Measurements from ENCODE around the gene SLC25A29. TPM values are rescaled to one million over a fixed set of nuclear protein-coding genes. Genes with fewer than 3 reads are reported as not detected.

SLC25A29 gene
- total and polyA plus RNA-seq, 4 donors: 3.9 to 56.6 (median 42.0) TPM

- H3K4me3 ChIP-seq (ENCODE audit: low read length in 2 of 2): no peak overlapping the region
- no peak overlapping the region for H3K27ac ChIP-seq (ENCODE audit: low read depth in 1 of 2, low read length in 2 of 2)
- H3K36me3 ChIP-seq (ENCODE audit: control insufficient read depth in 1 of 2, insufficient read depth in 2 of 2, low read length in 1 of 2): no peaks in the 10 kb centered on the region
- WGBS, 2 donors: 88 to 89% methylated on average over 9 of the region's 9 CpGs
- ATAC-seq (ENCODE audit: low FRiP score) (no peak), DNase-seq (peak in 1 of 2 donors; percentile 47)
- H3K4me1 ChIP-seq (ENCODE audit: control insufficient read depth in 1 of 2, insufficient read depth in 2 of 2, low read length in 2 of 2): no peaks in the 10 kb centered on the region
- H3K9me3 ChIP-seq (ENCODE audit: control insufficient read depth, low read length): no peaks in the 10 kb centered on the region
- intact Hi-C loops (cut with DNase I): no loop called here
- H3K27me3 ChIP-seq (ENCODE audit: control insufficient read depth in 1 of 2, insufficient read depth in 2 of 2, low read length in 1 of 2): no peaks in the 10 kb centered on the region
Observed at GRCh38 chr14:100282766-100283419, 23.4 kb downstream of the SLC25A29 start.

GRCh38 chr14:100282083-100282350, 24.2 kb downstream of the SLC25A29 start:
- Histone ChIP-seq H3K4me1 (ENCODE audit: control insufficient read depth in 1 of 2, insufficient read depth in 2 of 2, low read length in 2 of 2) (no peaks in the 10 kb centered on the region), H3K36me3 (ENCODE audit: control insufficient read depth in 1 of 2, insufficient read depth in 2 of 2, low read length in 1 of 2) (peaks cover 0 to 2% of the 10 kb centered on the region in 2 donors), H3K9me3 (ENCODE audit: control insufficient read depth, low read length) (no peaks in the 10 kb centered on the region), H3K4me3 (ENCODE audit: low read length in 2 of 2) (no peak overlapping the region), H3K27me3 (ENCODE audit: control insufficient read depth in 1 of 2, insufficient read depth in 2 of 2, low read length in 1 of 2) (no peaks in the 10 kb centered on the region), H3K27ac (ENCODE audit: low read depth in 1 of 2, low read length in 2 of 2) (no peak overlapping the region)
- WGBS, 2 donors: 93 to 94% methylated on average over 7 of the region's 7 CpGs
- DNase-seq (peak in 1 of 2 donors; percentile 46), ATAC-seq (ENCODE audit: low FRiP score) (no peak)
- intact Hi-C loops (cut with DNase I): no loop called here

- intact Hi-C loops (cut with DNase I): no loop called here
- WGBS, 2 donors: 66 to 68% methylated on average over 11 of the region's 11 CpGs
- peak in 1 of 2 donors; percentile 39 for DNase-seq
Observed at GRCh38 chr14:100281286-100282082, 24.8 kb downstream of the SLC25A29 start.

GRCh38 chr14:100279563-100279962, 26.7 kb downstream of the SLC25A29 start:
- no peak for ATAC-seq (ENCODE audit: low FRiP score)
- 85 to 86% methylated on average over 8 of the region's 8 CpGs for WGBS, 2 donors
- peaks cover 0 to 2% of the 10 kb centered on the region in 2 donors for H3K36me3 ChIP-seq (ENCODE audit: control insufficient read depth in 1 of 2, insufficient read depth in 2 of 2, low read length in 1 of 2)
- no peak overlapping the region for H3K4me3 ChIP-seq (ENCODE audit: low read length in 2 of 2)
- no peaks in the 10 kb centered on the region for H3K27me3 ChIP-seq (ENCODE audit: control insufficient read depth in 1 of 2, insufficient read depth in 2 of 2, low read length in 1 of 2)
- intact Hi-C loops (cut with DNase I): loop anchor here in 1 of 2 donors (5.0 kb wide), 1 partner anchor 37 kb away; no protein-coding TSS in a partner anchor
- no peaks in the 10 kb centered on the region for H3K9me3 ChIP-seq (ENCODE audit: control insufficient read depth, low read length)
- H3K4me1 ChIP-seq (ENCODE audit: control insufficient read depth in 1 of 2, insufficient read depth in 2 of 2, low read length in 2 of 2): no peaks in the 10 kb centered on the region
- H3K27ac ChIP-seq (ENCODE audit: low read depth in 1 of 2, low read length in 2 of 2): no peak overlapping the region
- peak in 1 of 2 donors; percentile 55 for DNase-seq

More at GRCh38 chr14:100281286-100282082, 24.8 kb downstream of the SLC25A29 start:
- ATAC-seq (ENCODE audit: low FRiP score): no peak
- peaks cover 0 to 2% of the 10 kb centered on the region in 2 donors for H3K36me3 ChIP-seq (ENCODE audit: control insufficient read depth in 1 of 2, insufficient read depth in 2 of 2, low read length in 1 of 2)
- no peaks in the 10 kb centered on the region for H3K27me3 ChIP-seq (ENCODE audit: control insufficient read depth in 1 of 2, insufficient read depth in 2 of 2, low read length in 1 of 2)
- no peaks in the 10 kb centered on the region for H3K9me3 ChIP-seq (ENCODE audit: control insufficient read depth, low read length)
- H3K4me3 ChIP-seq (ENCODE audit: low read length in 2 of 2): no peak overlapping the region
- H3K4me1 ChIP-seq (ENCODE audit: control insufficient read depth in 1 of 2, insufficient read depth in 2 of 2, low read length in 2 of 2): no peaks in the 10 kb centered on the region
- H3K27ac ChIP-seq (ENCODE audit: low read depth in 1 of 2, low read length in 2 of 2): no peak overlapping the region

- ATAC-seq (ENCODE audit: low FRiP score) (no peak), DNase-seq (no peak)
- Histone ChIP-seq H3K4me1 (ENCODE audit: control insufficient read depth in 1 of 2, insufficient read depth in 2 of 2, low read length in 2 of 2) (no peaks in the 10 kb centered on the region), H3K27me3 (ENCODE audit: control insufficient read depth in 1 of 2, insufficient read depth in 2 of 2, low read length in 1 of 2) (no peaks in the 10 kb centered on the region), H3K4me3 (ENCODE audit: low read length in 2 of 2) (no peak overlapping the region), H3K9me3 (ENCODE audit: control insufficient read depth, low read length) (no peaks in the 10 kb centered on the region), H3K36me3 (ENCODE audit: control insufficient read depth in 1 of 2, insufficient read depth in 2 of 2, low read length in 1 of 2) (peaks cover 0 to 2% of the 10 kb centered on the region in 2 donors), H3K27ac (ENCODE audit: low read depth in 1 of 2, low read length in 2 of 2) (no peak overlapping the region)
- intact Hi-C loops (cut with DNase I): loop anchor here in 1 of 2 donors (5.0 kb wide), 1 partner anchor 37 kb away; no protein-coding TSS in a partner anchor
- WGBS, 2 donors: 74 to 80% methylated on average over 2 of the region's 2 CpGs
Observed at GRCh38 chr14:100279133-100279532, 27.1 kb downstream of the SLC25A29 start.

- H3K36me3 ChIP-seq (ENCODE audit: control insufficient read depth in 1 of 2, insufficient read depth in 2 of 2, low read length in 1 of 2): peaks cover 0 to 2% of the 10 kb centered on the region in 2 donors
- intact Hi-C loops (cut with DNase I): loop anchor here in 1 of 2 donors (5.0 kb wide), 1 partner anchor 36 kb away; no protein-coding TSS in a partner anchor
- no peak overlapping the region for H3K4me3 ChIP-seq (ENCODE audit: low read length in 2 of 2)
- no peak for ATAC-seq (ENCODE audit: low FRiP score)
- H3K27ac ChIP-seq (ENCODE audit: low read depth in 1 of 2, low read length in 2 of 2): no peak overlapping the region
- no peaks in the 10 kb centered on the region for H3K4me1 ChIP-seq (ENCODE audit: control insufficient read depth in 1 of 2, insufficient read depth in 2 of 2, low read length in 2 of 2)
- H3K27me3 ChIP-seq (ENCODE audit: control insufficient read depth in 1 of 2, insufficient read depth in 2 of 2, low read length in 1 of 2): no peaks in the 10 kb centered on the region
- WGBS, 2 donors: 44 to 54% methylated on average over 8 of the region's 8 CpGs
- no peaks in the 10 kb centered on the region for H3K9me3 ChIP-seq (ENCODE audit: control insufficient read depth, low read length)
- DNase-seq: peak in 1 of 2 donors; percentile 32
Observed at GRCh38 chr14:100278702-100279101, 27.5 kb downstream of the SLC25A29 start.

- WGBS, 2 donors: 72 to 76% methylated on average over 7 of the region's 7 CpGs
- no peak overlapping the region for H3K27ac ChIP-seq (ENCODE audit: low read depth in 1 of 2, low read length in 2 of 2)
- intact Hi-C loops (cut with DNase I): loop anchor here in 1 of 2 donors (5.0 kb wide), 1 partner anchor 33 kb away; no protein-coding TSS in a partner anchor
Observed at GRCh38 chr14:100275214-100275613, 31.0 kb downstream of the SLC25A29 start.

GRCh38 chr14:100274250-100274649, 32.0 kb downstream of the SLC25A29 start:
- 90 to 93% methylated on average over 4 of the region's 4 CpGs for WGBS, 2 donors
- intact Hi-C loops (cut with DNase I): no loop called here
- Histone ChIP-seq H3K27me3 (ENCODE audit: control insufficient read depth in 1 of 2, insufficient read depth in 2 of 2, low read length in 1 of 2) (no peaks in the 10 kb centered on the region), H3K36me3 (ENCODE audit: control insufficient read depth in 1 of 2, insufficient read depth in 2 of 2, low read length in 1 of 2) (peaks cover 0 to 2% of the 10 kb centered on the region in 2 donors), H3K27ac (ENCODE audit: low read depth in 1 of 2, low read length in 2 of 2) (no peak overlapping the region), H3K4me3 (ENCODE audit: low read length in 2 of 2) (no peak overlapping the region), H3K4me1 (ENCODE audit: control insufficient read depth in 1 of 2, insufficient read depth in 2 of 2, low read length in 2 of 2) (no peaks in the 10 kb centered on the region), H3K9me3 (ENCODE audit: control insufficient read depth, low read length) (no peaks in the 10 kb centered on the region)
- no peak for DNase-seq
- no peak for ATAC-seq (ENCODE audit: low FRiP score)

More at GRCh38 chr14:100275214-100275613, 31.0 kb downstream of the SLC25A29 start:
- DNase-seq (no peak), ATAC-seq (ENCODE audit: low FRiP score) (no peak)
- no peaks in the 10 kb centered on the region for H3K27me3 ChIP-seq (ENCODE audit: control insufficient read depth in 1 of 2, insufficient read depth in 2 of 2, low read length in 1 of 2)
- peaks cover 0 to 2% of the 10 kb centered on the region in 2 donors for H3K36me3 ChIP-seq (ENCODE audit: control insufficient read depth in 1 of 2, insufficient read depth in 2 of 2, low read length in 1 of 2)
- no peak overlapping the region for H3K4me3 ChIP-seq (ENCODE audit: low read length in 2 of 2)
- no peaks in the 10 kb centered on the region for H3K9me3 ChIP-seq (ENCODE audit: control insufficient read depth, low read length)
- no peaks in the 10 kb centered on the region for H3K4me1 ChIP-seq (ENCODE audit: control insufficient read depth in 1 of 2, insufficient read depth in 2 of 2, low read length in 2 of 2)

All from aorta (tissue), 5 donors.